ENCODE data around the gene ORM2.

Gene ORM2

DNA sequence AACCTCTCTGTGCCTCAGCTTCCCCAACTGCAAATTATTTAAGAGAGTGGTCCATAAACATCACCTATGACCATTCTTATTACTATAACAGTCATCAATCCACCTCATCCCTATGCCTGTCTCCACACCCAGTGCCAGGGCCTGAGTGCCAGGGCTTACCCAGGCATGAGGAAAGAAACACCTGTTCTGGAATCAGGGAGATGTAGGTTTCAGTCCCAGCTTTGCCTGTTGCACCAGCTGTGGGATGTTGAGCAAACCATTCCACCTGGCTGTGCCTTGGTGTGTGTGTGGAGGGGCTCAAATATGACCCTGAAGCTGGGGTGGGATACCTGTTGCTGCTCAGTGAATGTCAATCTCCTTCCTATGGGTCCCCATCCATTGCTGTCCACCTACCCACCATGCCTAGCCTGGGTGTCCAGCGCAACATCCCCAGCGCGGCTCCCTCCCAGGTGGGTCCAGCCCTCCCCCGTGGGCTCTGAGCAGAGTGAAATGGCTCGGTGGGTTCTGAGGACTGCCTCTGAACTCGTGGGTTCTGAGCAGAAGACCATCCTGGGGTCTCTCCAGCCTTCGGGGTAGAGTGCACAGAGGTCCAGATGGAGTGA lies 41.8 kb downstream of the ORM2 start:
- DNase-seq (ENCODE audit: low spot score): no peak

DNA sequence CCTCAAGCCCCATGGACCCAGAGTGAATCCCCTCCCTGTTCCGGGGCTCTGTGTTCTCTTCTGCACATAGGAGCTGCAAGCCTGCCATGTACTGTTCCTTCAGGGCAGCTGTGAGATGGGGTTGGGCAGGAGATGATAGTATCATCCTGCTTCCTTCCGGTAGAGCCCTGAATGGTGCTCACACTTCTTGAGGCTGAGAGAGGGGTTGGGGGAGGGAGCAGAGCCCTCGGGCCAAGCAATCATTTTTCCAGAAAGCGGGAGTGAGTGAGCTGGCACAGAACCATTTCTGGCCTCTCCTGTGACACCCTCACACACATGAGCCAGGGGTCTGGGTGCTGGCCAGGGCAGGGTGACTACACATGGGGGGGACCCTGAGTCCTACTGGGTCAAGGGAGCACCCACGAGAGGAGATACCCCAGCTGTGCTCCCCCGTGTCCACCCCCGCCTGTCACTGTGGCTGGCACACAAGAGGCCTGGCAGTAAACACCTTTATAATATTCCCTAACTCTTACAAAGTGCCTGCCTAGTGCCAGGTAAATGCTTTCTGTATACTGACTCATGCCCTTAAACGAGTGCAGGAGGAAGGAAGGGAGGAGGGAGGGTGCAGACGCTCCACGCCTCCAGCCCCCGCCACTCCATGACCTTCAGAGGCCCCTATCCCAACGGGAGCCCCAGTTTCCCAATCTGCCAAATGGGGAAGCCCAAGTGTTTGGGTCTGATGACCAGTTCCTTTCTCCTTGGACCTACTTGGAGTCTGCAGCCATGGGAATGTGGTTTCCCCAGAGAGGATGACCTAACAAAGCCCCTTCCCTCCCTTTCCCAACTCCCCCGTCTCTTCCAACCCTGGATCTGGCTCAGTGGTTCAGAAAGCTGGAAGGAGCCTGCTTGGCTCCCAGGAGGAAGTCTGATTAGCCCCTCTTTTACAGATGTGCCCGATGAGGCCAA lies 42.6 kb downstream of the ORM2 start:
- no peak for DNase-seq (ENCODE audit: low spot score)

DNA sequence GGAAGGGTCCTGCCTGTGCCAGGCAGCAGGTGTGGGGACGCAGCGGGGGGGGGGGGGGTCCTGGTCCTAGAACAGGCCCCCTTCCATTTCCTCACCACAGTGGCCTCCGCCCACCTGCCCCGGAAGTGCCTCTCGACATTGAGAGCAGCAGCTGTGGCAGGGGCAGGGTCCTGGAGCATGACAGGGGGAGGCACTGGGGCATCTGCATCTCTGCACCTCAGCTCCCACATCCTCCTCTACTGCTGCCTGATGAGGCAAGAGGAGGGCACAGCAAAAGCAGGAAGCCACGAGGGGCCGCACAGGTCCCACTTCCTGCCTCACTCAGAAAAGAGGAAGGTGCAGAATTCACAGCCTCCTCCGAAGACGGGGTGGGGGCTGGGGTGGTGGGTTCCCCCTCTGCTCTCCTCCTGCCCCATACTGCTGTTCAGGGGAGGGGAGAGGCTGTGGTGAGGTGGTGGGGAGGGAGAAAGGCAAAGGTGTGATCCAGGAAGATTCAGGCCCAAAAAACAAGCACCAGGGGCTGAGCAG lies 43.3 kb downstream of the ORM2 start:
- no peak for DNase-seq (ENCODE audit: low spot score)

- no peak for DNase-seq (ENCODE audit: low spot score)
Measured at GRCh38 chr9:114373960-114374730, 44.5 kb downstream of the ORM2 start.

GRCh38 chr9:114374936-114375335 lies 45.3 kb downstream of the ORM2 start:
- DNase-seq (ENCODE audit: low spot score): no peak

GRCh38 chr9:114375386-114376175 lies 45.9 kb downstream of the ORM2 start:
- DNase-seq (ENCODE audit: low spot score): no peak

DNA sequence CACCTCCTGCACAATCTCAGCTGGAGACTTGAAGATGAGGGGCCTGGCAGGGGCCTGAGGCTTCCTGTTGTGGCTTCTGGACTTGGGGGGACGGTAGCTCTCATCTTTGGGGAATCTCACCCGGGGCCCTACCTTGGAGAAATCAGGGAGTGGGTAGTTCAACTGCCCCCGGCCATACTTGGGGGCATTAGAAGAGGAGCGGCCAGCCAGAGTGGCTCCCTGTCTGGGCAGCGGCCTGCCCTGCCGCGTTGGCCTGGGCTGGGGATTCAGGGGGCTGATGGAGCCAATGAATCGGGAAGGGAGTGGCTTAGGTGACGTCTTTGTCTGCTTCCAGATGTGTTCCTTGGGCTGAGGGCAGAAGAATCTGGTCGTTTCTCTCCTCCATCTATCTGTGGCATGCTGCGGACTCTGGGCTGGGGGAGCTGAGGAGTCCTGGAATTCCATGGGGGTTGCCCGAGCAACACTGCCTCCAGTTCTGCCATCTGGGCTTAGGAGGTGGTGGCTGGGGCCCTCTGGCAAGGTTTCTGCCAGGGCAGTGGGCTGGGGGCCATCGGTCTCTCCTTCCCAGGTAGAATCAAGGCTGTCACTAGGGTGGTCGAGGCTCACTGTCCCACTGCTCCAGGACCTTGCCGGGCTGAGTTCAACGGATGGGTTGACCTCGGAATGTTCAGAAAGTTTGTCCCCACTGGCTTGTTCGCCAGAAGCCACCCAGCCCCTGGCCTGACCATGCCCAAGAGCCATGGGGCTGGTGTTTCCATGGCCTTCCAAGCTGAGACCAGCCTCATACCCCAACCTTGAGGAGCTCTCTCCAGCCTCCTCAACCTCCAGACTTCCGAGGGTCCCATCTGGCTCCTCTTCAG lies 47.1 kb downstream of the ORM2 start:
- no peak for DNase-seq (ENCODE audit: low spot score)

DNA sequence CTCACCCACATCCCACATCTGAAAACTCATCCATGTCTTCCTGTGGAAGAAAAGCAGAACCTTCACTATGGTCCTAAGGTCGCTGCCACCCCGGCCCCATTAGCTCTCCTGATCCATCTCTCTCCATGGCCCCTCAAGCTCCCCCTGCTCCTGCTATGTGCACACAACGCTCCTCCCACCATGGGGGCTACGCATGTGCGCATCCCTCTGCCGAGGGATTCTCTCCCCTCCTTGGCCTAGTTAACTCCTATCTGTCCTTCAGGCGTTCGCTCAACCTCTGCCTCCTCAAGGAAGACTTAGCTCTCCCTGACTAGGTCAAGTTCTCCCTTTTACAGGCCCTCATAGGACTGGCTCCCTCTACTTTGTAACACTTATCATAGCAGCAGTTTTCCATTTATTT lies 48.3 kb downstream of the ORM2 start:
- no peak for DNase-seq (ENCODE audit: low spot score)

DNA sequence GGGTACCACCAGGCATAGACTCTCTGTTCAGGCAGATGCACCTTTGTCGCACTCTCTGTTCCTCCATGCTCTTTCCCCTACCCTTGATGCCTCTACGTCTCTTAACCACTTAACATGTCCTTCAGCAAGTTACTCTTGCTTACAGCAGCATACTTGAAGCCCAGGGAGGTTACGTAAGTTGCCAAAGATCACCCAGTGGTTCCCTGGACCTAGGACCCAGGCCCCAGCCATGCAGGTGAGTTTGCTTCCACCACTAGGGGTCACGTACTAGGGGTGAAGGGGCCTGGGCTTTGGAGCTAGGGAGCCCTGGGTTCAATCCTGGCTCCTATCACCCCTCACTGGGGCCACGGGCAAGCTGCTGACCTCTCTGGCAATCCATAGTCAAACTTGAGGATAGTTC lies 49.2 kb downstream of the ORM2 start:
- no peak for DNase-seq (ENCODE audit: low spot score)

Data from AG08395 (cell line).